K562 (cell line): Measurements from ENCODE around the gene DAPK2. TPM values are rescaled to one million over a fixed set of nuclear protein-coding genes. Genes with fewer than 3 reads are reported as not detected.

Experiments used
- ATAC-seq: fragments of 200-7000 bp; cut with Tn5 transposase; 3 replicates; pipeline ENCODE4 v1.9.1; 2020; ENCODE audit warnings: moderate library complexity
- BruUV-seq: library from RNA; stranded (reverse); fragments of 400-500 nt; replicated peaks from 2 replicates; lab custom pipeline; 2021; lab: Mats Ljungman, UMichigan
- CTCF ChIA-PET: fragments of 300-600 bp; formaldehyde crosslinking; extraction: SDS; loops from one replicate; lab custom pipeline; 2021; ENCODE audit warnings: low intra/inter-chr PET ratio; lab: Yijun Ruan, JAX
- POLR2A ChIA-PET: fragments of 300-600, 350-650 bp; sonication (Branson Sonifier 250); formaldehyde crosslinking; extraction: SDS; loops from one replicate; lab custom pipeline; 2021; ENCODE audit warnings: antibody characterized with exemption, inconsistent platforms; lab: Yijun Ruan, JAX
- DNase-seq, 4 experiments: peaks; one replicate each; pipeline versions ENCODE4 v3.0.0 to v3.0.0-alpha.2; 2011 to 2018; ENCODE audit warnings: low spot score in 3 of 4, mixed read lengths in 3 of 4; ENCODE audit errors: extremely low read depth in 1 of 4
- FAIRE-seq: peaks from 2 replicates; lab custom pipeline; 2011; peaks lifted over from hg19 to GRCh38; lab: Jason Lieb, UNC
- H2AFZ ChIP-seq: 2 replicates; pipeline ENCODE4 v1.6.0; 2011; ENCODE audit warnings: low read depth, low read length, control low read depth, inconsistent platforms
- H3K27ac ChIP-seq: fragments of 200-600 bp; 3 replicates; pipeline ENCODE4 v1.8.0; 2011; ENCODE audit warnings: low read depth, mild to moderate bottlenecking, control low read depth, inconsistent platforms, low read length, moderate library complexity, mixed read lengths; ENCODE audit errors: extremely low read depth
- H3K27me3 ChIP-seq, 2 experiments: fragments of 300-600 bp in 1 of 2; 2 replicates in 1 of 2; 3 replicates in 1 of 2; pipeline versions ENCODE4 v1.6.0 to v1.8.0; 2011; ENCODE audit warnings: inconsistent platforms in 2 of 2, low read length in 2 of 2, mild to moderate bottlenecking in 1 of 2, mixed read lengths in 1 of 2, moderate library complexity in 1 of 2; ENCODE audit not compliant: control insufficient read depth in 2 of 2, insufficient read depth in 2 of 2
- H3K36me3 ChIP-seq: fragments of 300-600 bp; 3 replicates; pipeline ENCODE4 v1.8.0; 2011; ENCODE audit warnings: mild to moderate bottlenecking, low read length, inconsistent platforms; ENCODE audit not compliant: control insufficient read depth, insufficient read depth
- H3K4me1 ChIP-seq, 2 experiments: fragments of 200-600 bp in 1 of 2; replicated peaks in 1 of 2; 2 replicates in 1 of 2; 3 replicates in 1 of 2; pipeline versions ENCODE4 v1.5.1 to v1.8.0; 2011; ENCODE audit warnings: inconsistent platforms in 2 of 2, low read length in 2 of 2, mild to moderate bottlenecking in 1 of 2, mixed read lengths in 1 of 2, moderate library complexity in 1 of 2; ENCODE audit not compliant: control insufficient read depth in 2 of 2, insufficient read depth in 2 of 2
- H3K4me2 ChIP-seq: 2 replicates; pipeline ENCODE4 v1.6.1; 2011; ENCODE audit warnings: low read length, control low read depth, inconsistent platforms, mixed read lengths; ENCODE audit not compliant: insufficient read depth
- H3K4me3 ChIP-seq: fragments of 200-600 bp; sonication (generic), shearing (Covaris generic); 2 replicates; pipeline ENCODE4 v1.5.1; 2016; ENCODE audit warnings: control low read depth, inconsistent platforms
- H3K79me2 ChIP-seq: fragments of 200-600 bp; 3 replicates; pipeline ENCODE4 v1.8.0; 2011; ENCODE audit warnings: low read length, inconsistent platforms; ENCODE audit not compliant: control insufficient read depth, insufficient read depth
- H3K9ac ChIP-seq, 2 experiments: 2 replicates each; pipeline versions ENCODE4 v1.6.0 to v1.6.1; 2011; ENCODE audit warnings: low read depth in 2 of 2, low read length in 2 of 2, control low read depth in 1 of 2, inconsistent platforms in 1 of 2, mild to moderate bottlenecking in 1 of 2, mixed read lengths in 1 of 2; ENCODE audit not compliant: insufficient read depth in 1 of 2
- H3K9me1 ChIP-seq: one replicate; pipeline ENCODE4 v1.6.0; 2011; ENCODE audit warnings: inconsistent platforms, mild to moderate bottlenecking, low read length, moderate library complexity; ENCODE audit not compliant: control insufficient read depth, insufficient read depth
- H3K9me3 ChIP-seq: replicated peaks from 2 replicates; pipeline ENCODE4 v1.5.1; 2011; ENCODE audit warnings: low read depth, low read length, inconsistent platforms; ENCODE audit not compliant: control insufficient read depth, insufficient read depth
- H4K20me1 ChIP-seq: replicated peaks from 2 replicates; pipeline ENCODE4 v1.6.1; 2011; ENCODE audit warnings: low read length, inconsistent platforms, mixed read lengths; ENCODE audit not compliant: control insufficient read depth, insufficient read depth
- ARID1B ChIP-seq: fragments of 450-650 bp; IDR thresholded peaks from 2 replicates; pipeline ENCODE4 v1.6.1; 2016; ENCODE audit warnings: antibody characterized with exemption, mild to moderate bottlenecking, inconsistent platforms
- CBFA2T3 ChIP-seq: fragments of 450-650 bp; IDR thresholded peaks from 2 replicates; pipeline ENCODE4 v1.6.1; 2017
- CBX1 ChIP-seq: sonication (generic); IDR thresholded peaks from 2 replicates; pipeline ENCODE4 v1.6.1; 2016; ENCODE audit warnings: antibody characterized with exemption, low read depth, mild to moderate bottlenecking
- CHD2 ChIP-seq: IDR thresholded peaks from 2 replicates; pipeline ENCODE4 v1.6.1; 2011; ENCODE audit warnings: low read depth, low read length
- ETS2 ChIP-seq: IDR thresholded peaks from 2 replicates; pipeline ENCODE4 v1.6.1; 2016; ENCODE audit warnings: borderline replicate concordance, missing genetic modification characterization, mild to moderate bottlenecking, moderate library complexity, missing compliant biosample characterization; ENCODE audit not compliant: poor library complexity, severe bottlenecking
- GABPB1 ChIP-seq: sonication (generic); formaldehyde crosslinking; IDR thresholded peaks from 2 replicates; pipeline ENCODE4 v1.8.0; 2022; ENCODE audit warnings: mild to moderate bottlenecking, missing genetic modification reagents
- GATA2 ChIP-seq: sonication (generic); formaldehyde crosslinking; IDR thresholded peaks from 2 replicates; pipeline ENCODE4 v1.4.0; 2020; ENCODE audit warnings: mild to moderate bottlenecking, missing genetic modification reagents
- ILK ChIP-seq: fragments of 450-650 bp; IDR thresholded peaks from 2 replicates; pipeline ENCODE4 v1.6.1; 2016; ENCODE audit warnings: missing genetic modification characterization, low read depth, mild to moderate bottlenecking, missing compliant biosample characterization, moderate library complexity, borderline replicate concordance
- NCOA6 ChIP-seq: fragments of 450-650 bp; IDR thresholded peaks from 2 replicates; pipeline ENCODE4 v1.6.1; 2017; ENCODE audit warnings: mild to moderate bottlenecking
- NFE2L1 ChIP-seq: fragments of 450-650 bp; IDR thresholded peaks from 2 replicates; pipeline ENCODE4 v1.6.1; 2016; ENCODE audit warnings: missing genetic modification characterization, low read depth, mild to moderate bottlenecking, missing compliant biosample characterization, moderate library complexity, borderline replicate concordance
- NFYB ChIP-seq: IDR thresholded peaks from 2 replicates; pipeline ENCODE4 v1.6.1; 2011; ENCODE audit warnings: mild to moderate bottlenecking, moderate library complexity; ENCODE audit not compliant: insufficient read length; ENCODE audit errors: extremely low read depth
- NR4A1 ChIP-seq, 2 experiments: fragments of 250-450 bp in 1 of 2; fragments of 450-650 bp in 1 of 2; sonication (Bioruptor Pico) in 1 of 2; IDR thresholded peaks; 2 replicates each; pipeline versions ENCODE4 v1.4.0 to v1.6.1; 2016 to 2020; ENCODE audit warnings: mild to moderate bottlenecking in 2 of 2, missing compliant biosample characterization in 1 of 2, missing genetic modification characterization in 1 of 2, moderate library complexity in 1 of 2
- RAD21 ChIP-seq, 2 experiments: fragments of 250-450 bp in 1 of 2; fragments of 450-650 bp in 1 of 2; sonication (Bioruptor Pico) in 1 of 2; formaldehyde crosslinking in 1 of 2; IDR thresholded peaks in 1 of 2; conservative IDR thresholded peaks in 1 of 2; 2 replicates each; pipeline versions ENCODE4 v1.4.0 to v1.8.0; 2020 to 2022; ENCODE audit warnings: mild to moderate bottlenecking in 2 of 2, moderate library complexity in 1 of 2
- RBBP5 ChIP-seq: fragments of 200-600 bp; sonication (generic); IDR thresholded peaks from 2 replicates; pipeline ENCODE4 v1.6.1; 2012; ENCODE audit warnings: borderline replicate concordance, mild to moderate bottlenecking, low read length, control low read depth, inconsistent platforms; ENCODE audit not compliant: insufficient read depth, poor library complexity, severe bottlenecking
- ZFPM2 ChIP-seq: fragments of 250-450 bp; sonication (Bioruptor Pico); IDR thresholded peaks from 2 replicates; pipeline ENCODE4 v1.5.1; 2022; ENCODE audit warnings: mild to moderate bottlenecking
- ZKSCAN1 ChIP-seq: fragments of 150-350 bp; IDR thresholded peaks from 2 replicates; pipeline ENCODE4 v1.6.1; 2016; ENCODE audit warnings: low read depth, low read length
- ZNF174 ChIP-seq: fragments of 250-450 bp; sonication (Bioruptor Pico); IDR thresholded peaks from 2 replicates; pipeline ENCODE4 v1.4.0; 2020; ENCODE audit warnings: mild to moderate bottlenecking
- ZNF239 ChIP-seq: fragments of 250-450 bp; sonication (Bioruptor Pico); IDR thresholded peaks from 2 replicates; pipeline ENCODE4 v1.4.0; 2020; ENCODE audit warnings: mild to moderate bottlenecking
- ZNF311 ChIP-seq: fragments of 250-450 bp; sonication (Bioruptor Pico); IDR thresholded peaks from 2 replicates; pipeline ENCODE4 v1.4.0; 2020; ENCODE audit warnings: mild to moderate bottlenecking, moderate library complexity
- ZNF436 ChIP-seq: fragments of 250-450, 450-650 bp; sonication (Bioruptor Pico); formaldehyde crosslinking; IDR thresholded peaks from 2 replicates; pipeline ENCODE4 v1.7.0; 2020; ENCODE audit warnings: mild to moderate bottlenecking
- ZNF780A ChIP-seq: fragments of 250-450 bp; sonication (Bioruptor Pico); IDR thresholded peaks from 2 replicates; pipeline ENCODE4 v1.5.0; 2021; ENCODE audit warnings: mild to moderate bottlenecking
- whole genome bisulfite sequencing: fragments of 100-300 bp; shearing (Covaris generic); methylation state at CpG from one replicate; pipeline ENCODE4 v1.1.6; 2016; ENCODE audit warnings: low coverage, mixed read lengths; ENCODE audit not compliant: insufficient coverage; ENCODE audit errors: missing lambda C conversion rate; 5-methylcytosine and 5-hydroxymethylcytosine counted together
- in situ Hi-C: fragments of 300-500 bp; cut with MboI; formaldehyde crosslinking; loops from 4 replicates; pipeline ENCODE4 v1.15.0; 2018; ENCODE audit warnings: inconsistent platforms, mixed read lengths
- intact Hi-C: fragments of 100-400 bp; cut with micrococcal nuclease; formaldehyde crosslinking; loops from 2 replicates; pipeline ENCODE4 v1.14.2; 2022
- polyA plus RNA-seq, 8 experiments: library from polyadenylated mRNA; depleted of rRNA in 4 of 8; stranded (reverse) in 5 of 8; unstranded in 3 of 8; fragments of >200 nt; fragmentation: Nextera tagmentation in 2 of 8; fragmentation: Illumina TruSeq in 1 of 8; extraction: Ambion mirVana in 2 of 8; extraction: Trizol in 1 of 8; gene quantifications; 2 replicates each; pipeline versions ENCODE4 v1.2.1 to v1.2.3, GENCODE V29; 2011 to 2014; ENCODE audit warnings: inconsistent platforms in 1 of 8, missing spikeins in 1 of 8
- total RNA-seq, 7 experiments: library from RNA; depleted of rRNA in 6 of 7; stranded (reverse); fragments of >200 nt in 6 of 7; fragmentation: Illumina TruSeq in 2 of 7; extraction: Trizol in 2 of 7; gene quantifications; 2 replicates each; pipeline versions ENCODE4 v1.2.1 to v1.2.3, GENCODE V29; 2011 to 2021; ENCODE audit warnings: low replicate concordance in 1 of 7
- TF ChIP-seq, protein P1 (sequence below): fragments of 250-450 bp; sonication (Bioruptor Pico); IDR thresholded peaks from 2 replicates; pipeline ENCODE4 v1.8.0; 2022; ENCODE audit warnings: moderate library complexity, mild to moderate bottlenecking, inconsistent platforms
- TF ChIP-seq, protein P2 (sequence below): sonication (generic); formaldehyde crosslinking; IDR thresholded peaks from 2 replicates; pipeline ENCODE4 v1.8.0; 2022; ENCODE audit warnings: missing genetic modification reagents, mild to moderate bottlenecking, borderline replicate concordance

The DAPK2 gene
- total and polyA plus RNA-seq, 9 of the 15 experiments (the other 6 are each of a cell fraction or from before 2014, with no cell fraction given) = 0.14 to 5.2 (median 2.2) TPM

DNA sequence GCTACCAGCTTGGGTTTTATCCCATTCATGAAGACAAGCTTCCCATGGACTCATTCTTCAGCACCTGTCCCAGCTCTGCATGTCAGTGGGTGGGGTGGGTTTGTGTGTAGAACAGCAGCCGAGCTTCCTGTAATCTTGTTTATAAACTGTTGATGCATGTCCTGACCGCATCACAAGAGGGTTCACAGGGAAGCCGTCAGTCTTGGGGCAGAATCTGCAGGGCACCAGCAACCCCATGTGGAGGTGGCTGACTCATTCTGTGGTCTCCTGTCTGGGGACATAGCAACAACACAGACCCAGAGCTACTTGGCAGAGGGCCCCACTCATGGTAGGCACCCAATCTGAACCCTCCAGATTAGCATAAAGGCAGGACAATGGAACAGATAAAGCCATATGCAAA is 35.6 kb downstream of the DAPK2 start:
- CTCF ChIA-PET = no interaction called here
- 6% methylated on average over 3 of the region's 3 CpGs for WGBS
- Histone ChIP-seq H3K9me1 (no peaks in the 10 kb centered on the region), H3K4me2 (no peak overlapping the region), H3K27ac (no peak overlapping the region), H3K36me3 (no peaks in the 10 kb centered on the region), H2AFZ (no peak overlapping the region), H3K9me3 (no peaks in the 10 kb centered on the region), H3K27me3 (no peaks in the 10 kb centered on the region), H3K79me2 (no peaks in the 10 kb centered on the region), H3K4me1 (peaks cover 8 to 34% of the 10 kb centered on the region in 2 experiments; a peak in 4 of 5 replicates), H3K9ac (peak overlapping the region in 1 of 2 experiments; percentile 14; a peak in 1 of 4 replicates), H4K20me1 (no peaks in the 10 kb centered on the region), H3K4me3 (no peak overlapping the region)
- in situ Hi-C loops = no loop called here
- peak in 3 of 4 experiments; percentile 29 to 62 (median 56) for DNase-seq
- peak; percentile 80 for FAIRE-seq
- BruUV-seq = no TSS peak
- POLR2A ChIA-PET = interaction anchor here (0.6 to 1.0 kb wide), 3 partner anchors 18 to 140 kb away, joined by 3 to 4 read pairs (median 4); no protein-coding TSS in a partner anchor
- intact Hi-C loops = no loop called here
- ATAC-seq = peak; percentile 77
- no peak for TF ChIP-seq NR4A1 (CRISPR knock-in tag; IDR thresholded peaks at IDR 0.05)
- TF ChIP-seq NR4A1 (tag; IDR thresholded peaks at IDR 0.05) = no peak
- TF ChIP-seq, protein P1, sequence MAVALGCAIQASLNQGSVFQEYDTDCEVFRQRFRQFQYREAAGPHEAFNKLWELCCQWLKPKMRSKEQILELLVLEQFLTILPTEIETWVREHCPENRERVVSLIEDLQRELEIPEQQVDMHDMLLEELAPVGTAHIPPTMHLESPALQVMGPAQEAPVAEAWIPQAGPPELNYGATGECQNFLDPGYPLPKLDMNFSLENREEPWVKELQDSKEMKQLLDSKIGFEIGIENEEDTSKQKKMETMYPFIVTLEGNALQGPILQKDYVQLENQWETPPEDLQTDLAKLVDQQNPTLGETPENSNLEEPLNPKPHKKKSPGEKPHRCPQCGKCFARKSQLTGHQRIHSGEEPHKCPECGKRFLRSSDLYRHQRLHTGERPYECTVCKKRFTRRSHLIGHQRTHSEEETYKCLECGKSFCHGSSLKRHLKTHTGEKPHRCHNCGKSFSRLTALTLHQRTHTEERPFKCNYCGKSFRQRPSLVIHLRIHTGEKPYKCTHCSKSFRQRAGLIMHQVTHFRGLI = no peak
- no peak for TF ChIP-seq GABPB1 (CRISPR knock-in tag)
- TF ChIP-seq CBX1 = no peak
- TF ChIP-seq ZKSCAN1 = no peak
- peak; percentile 32 for TF ChIP-seq NFYB
- TF ChIP-seq NCOA6 = no peak
- no peak for TF ChIP-seq ZNF239 (CRISPR knock-in tag)
- TF ChIP-seq ILK = no peak
- peak; percentile 37 to 46 for TF ChIP-seq RAD21 (CRISPR knock-in tag; conservative IDR thresholded peaks at IDR 0.05 in 1 of 2, IDR thresholded peaks at IDR 0.05 in 1 of 2)
- no peak for TF ChIP-seq RBBP5
- TF ChIP-seq ZNF174 (CRISPR knock-in tag) = no peak
- TF ChIP-seq ETS2 (tag) = no peak
- TF ChIP-seq CBFA2T3 = peak; percentile 62
- no peak for TF ChIP-seq ZNF436 (CRISPR knock-in tag)
- peak; percentile 33; the same call in 1 of the 2 replicates for TF ChIP-seq ARID1B
- TF ChIP-seq ZFPM2 (CRISPR knock-in tag) = no peak
- TF ChIP-seq, protein P2, sequence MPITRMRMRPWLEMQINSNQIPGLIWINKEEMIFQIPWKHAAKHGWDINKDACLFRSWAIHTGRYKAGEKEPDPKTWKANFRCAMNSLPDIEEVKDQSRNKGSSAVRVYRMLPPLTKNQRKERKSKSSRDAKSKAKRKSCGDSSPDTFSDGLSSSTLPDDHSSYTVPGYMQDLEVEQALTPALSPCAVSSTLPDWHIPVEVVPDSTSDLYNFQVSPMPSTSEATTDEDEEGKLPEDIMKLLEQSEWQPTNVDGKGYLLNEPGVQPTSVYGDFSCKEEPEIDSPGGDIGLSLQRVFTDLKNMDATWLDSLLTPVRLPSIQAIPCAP (CRISPR knock-in tag) = no peak
- no peak for TF ChIP-seq CHD2
- no peak for TF ChIP-seq ZNF311 (CRISPR knock-in tag)
- no peak for TF ChIP-seq NFE2L1
- no peak for TF ChIP-seq GATA2
- no peak for TF ChIP-seq ZNF780A (CRISPR knock-in tag)
